Osteoblast (primary cell): Measurements from ENCODE around the gene LMBR1L. TPM values are rescaled to one million over a fixed set of nuclear protein-coding genes. Genes with fewer than 3 reads are reported as not detected.

Source experiments
- DNase-seq: peaks from one replicate; pipeline ENCODE4 v3.0.0; 2011; ENCODE audit warnings: low spot score, mixed read lengths; ENCODE audit not compliant: insufficient read length; ENCODE audit errors: missing footprints
- H2AFZ ChIP-seq: 2 replicates; pipeline ENCODE4 v1.6.0; 2011; ENCODE audit warnings: mild to moderate bottlenecking, low read length
- H3K27ac ChIP-seq: 2 replicates; pipeline ENCODE4 v1.5.1; 2011; ENCODE audit warnings: mild to moderate bottlenecking, low read depth, low read length, moderate library complexity
- H3K27me3 ChIP-seq: 2 replicates; pipeline ENCODE4 v1.6.0; 2012; ENCODE audit warnings: mild to moderate bottlenecking, control low read depth, inconsistent platforms, low read length, moderate library complexity; ENCODE audit not compliant: insufficient read depth
- H3K36me3 ChIP-seq: 2 replicates; pipeline ENCODE4 v1.5.1; 2011; ENCODE audit warnings: mild to moderate bottlenecking, low read length, control low read depth, moderate library complexity; ENCODE audit not compliant: insufficient read depth
- H3K4me1 ChIP-seq: 2 replicates; pipeline ENCODE4 v1.5.1; 2011; ENCODE audit warnings: mild to moderate bottlenecking, low read length, control low read depth, moderate library complexity; ENCODE audit not compliant: insufficient read depth
- H3K4me2 ChIP-seq: 2 replicates; pipeline ENCODE4 v1.6.0; 2011; ENCODE audit warnings: mild to moderate bottlenecking, low read length; ENCODE audit not compliant: insufficient read depth
- H3K4me3 ChIP-seq: fragments of 200-600 bp; sonication (generic); 3 replicates; pipeline ENCODE4 v1.5.1; 2012; ENCODE audit warnings: mild to moderate bottlenecking, low read length, inconsistent platforms; ENCODE audit not compliant: insufficient read depth
- H3K79me2 ChIP-seq: 2 replicates; pipeline ENCODE4 v1.6.0; 2012; ENCODE audit warnings: mild to moderate bottlenecking, low read length, control low read depth, inconsistent platforms; ENCODE audit not compliant: insufficient read depth
- H3K9me3 ChIP-seq: 2 replicates; pipeline ENCODE4 v1.5.1; 2011; ENCODE audit warnings: low read depth, low read length, control low read depth
- H4K20me1 ChIP-seq: 2 replicates; pipeline ENCODE4 v1.6.0; 2012; ENCODE audit warnings: mild to moderate bottlenecking, low read length, control low read depth; ENCODE audit not compliant: insufficient read depth
- CTCF ChIP-seq: IDR thresholded peaks from 2 replicates; pipeline ENCODE4 v1.5.1; 2011; ENCODE audit warnings: mild to moderate bottlenecking, low read depth, low read length, moderate library complexity; ENCODE audit errors: extremely low read depth
- total RNA-seq: library from RNA; depleted of rRNA; stranded (reverse); fragments of >200 nt; gene quantifications from 2 replicates; pipeline ENCODE4 v1.2.3, GENCODE V29; 2012

Gene LMBR1L
- total RNA-seq, 1 donor = 57.2 TPM

- no peak for TF ChIP-seq CTCF
- H3K4me3 ChIP-seq = peak overlapping the region; percentile 93
Observed at GRCh38 chr12:49055978-49056754, 54.5 kb downstream of the LMBR1L start.

GRCh38 chr12:49055092-49055491 lies 55.6 kb downstream of the LMBR1L start:
- Histone ChIP-seq H3K4me1 (peaks cover 42% of the 10 kb centered on the region), H3K4me3 (no peak overlapping the region), H3K27me3 (no peaks in the 10 kb centered on the region), H3K27ac (no peak overlapping the region), H3K9me3 (no peaks in the 10 kb centered on the region), H3K36me3 (peaks cover 50% of the 10 kb centered on the region), H4K20me1 (peaks cover 81% of the 10 kb centered on the region), H3K4me2 (no peak overlapping the region), H2AFZ (no peak overlapping the region), H3K79me2 (peaks cover 94% of the 10 kb centered on the region)
- DNase-seq = no peak
- TF ChIP-seq CTCF = no peak

More at GRCh38 chr12:49055978-49056754, 54.5 kb downstream of the LMBR1L start:
- H3K79me2 ChIP-seq = peaks cover 93% of the 10 kb centered on the region
- peaks cover 73% of the 10 kb centered on the region for H4K20me1 ChIP-seq
- H3K27me3 ChIP-seq = no peaks in the 10 kb centered on the region
- peak overlapping the region; percentile 97 for H3K4me2 ChIP-seq
- peak; percentile 97 for DNase-seq
- H3K9me3 ChIP-seq = no peaks in the 10 kb centered on the region
- H2AFZ ChIP-seq = no peak overlapping the region
- peaks cover 39% of the 10 kb centered on the region for H3K36me3 ChIP-seq
- H3K4me1 ChIP-seq = peaks cover 41% of the 10 kb centered on the region
- H3K27ac ChIP-seq = peak overlapping the region; percentile 1

- Histone ChIP-seq H3K79me2 (peaks cover 93% of the 10 kb centered on the region), H3K27me3 (no peaks in the 10 kb centered on the region), H2AFZ (no peak overlapping the region), H3K4me1 (peaks cover 48% of the 10 kb centered on the region), H3K9me3 (no peaks in the 10 kb centered on the region), H3K27ac (no peak overlapping the region), H3K4me2 (no peak overlapping the region), H3K4me3 (no peak overlapping the region), H3K36me3 (peaks cover 56% of the 10 kb centered on the region), H4K20me1 (peaks cover 85% of the 10 kb centered on the region)
- no peak for DNase-seq
- TF ChIP-seq CTCF = no peak
Observed at GRCh38 chr12:49054524-49054923, 56.1 kb downstream of the LMBR1L start.

- TF ChIP-seq CTCF = no peak
- H3K9me3 ChIP-seq = no peaks in the 10 kb centered on the region
- H3K36me3 ChIP-seq = peaks cover 60% of the 10 kb centered on the region
- H3K4me2 ChIP-seq = no peak overlapping the region
- H3K4me3 ChIP-seq = no peak overlapping the region
- no peak overlapping the region for H2AFZ ChIP-seq
- H3K4me1 ChIP-seq = peaks cover 49% of the 10 kb centered on the region
- no peaks in the 10 kb centered on the region for H3K27me3 ChIP-seq
- no peak overlapping the region for H3K27ac ChIP-seq
- peaks cover 92% of the 10 kb centered on the region for H3K79me2 ChIP-seq
- peak; percentile 53 for DNase-seq
- H4K20me1 ChIP-seq = peaks cover 86% of the 10 kb centered on the region
Observed at GRCh38 chr12:49054096-49054495, 56.6 kb downstream of the LMBR1L start.
